LNCaP clone FGC (cell line): ENCODE measurements around the gene MEG3.

Experiments used
- DNase-seq: peaks from one replicate; pipeline ENCODE4 v3.0.0-alpha.2; 2011; ENCODE audit warnings: low read depth
- H3K4me3 ChIP-seq: 2 replicates; pipeline ENCODE4 v1.5.1; 2011; ENCODE audit warnings: mild to moderate bottlenecking, low read depth, low read length, control low read depth
- CTCF ChIP-seq: IDR thresholded peaks from 2 replicates; pipeline ENCODE4 v1.5.1; 2012; ENCODE audit warnings: mild to moderate bottlenecking; ENCODE audit not compliant: control insufficient read depth, insufficient read depth; ENCODE audit errors: extremely low read depth

MEG3 gene

GRCh38 chr14:100873096-100873482 lies 47.2 kb downstream of the MEG3 start:
- no peak for DNase-seq
- no peak overlapping the region for H3K4me3 ChIP-seq
- TF ChIP-seq CTCF, result no peak

- no peak overlapping the region for H3K4me3 ChIP-seq
- no peak for DNase-seq
- no peak for TF ChIP-seq CTCF
Observed at GRCh38 chr14:100874051-100874410, 48.1 kb downstream of the MEG3 start.

GRCh38 chr14:100874411-100875091 lies 48.6 kb downstream of the MEG3 start:
- TF ChIP-seq CTCF, result no peak
- no peak for DNase-seq
- no peak overlapping the region for H3K4me3 ChIP-seq

GRCh38 chr14:100875126-100875525 lies 49.2 kb downstream of the MEG3 start:
- no peak overlapping the region for H3K4me3 ChIP-seq
- DNase-seq, result no peak
- no peak for TF ChIP-seq CTCF

- no peak for TF ChIP-seq CTCF
- H3K4me3 ChIP-seq, result no peak overlapping the region
- no peak for DNase-seq
Observed at GRCh38 chr14:100875861-100876590, 50.1 kb downstream of the MEG3 start.

- no peak overlapping the region for H3K4me3 ChIP-seq
- no peak for DNase-seq
- TF ChIP-seq CTCF, result no peak
Observed at GRCh38 chr14:100878271-100879146, 52.6 kb downstream of the MEG3 start.
